HEK293T (cell line): Measurements from ENCODE around the gene PSPC1.

Experiments
- ARNT ChIP-seq: fragments of 450-650 bp; IDR thresholded peaks from 2 replicates; pipeline ENCODE4 v1.6.1; 2017; ENCODE audit warnings: mild to moderate bottlenecking
- CTBP1 ChIP-seq: fragments of 450-650 bp; IDR thresholded peaks from 2 replicates; pipeline ENCODE4 v1.6.1; 2016; ENCODE audit warnings: borderline replicate concordance
- FOXK2 ChIP-seq: fragments of 450-650 bp; IDR thresholded peaks from 2 replicates; pipeline ENCODE4 v1.6.1; 2016; ENCODE audit warnings: mild to moderate bottlenecking
- FOXM1 ChIP-seq: fragments of 450-650 bp; IDR thresholded peaks from 2 replicates; pipeline ENCODE4 v1.6.1; 2017; ENCODE audit warnings: mild to moderate bottlenecking, borderline replicate concordance
- HDGF ChIP-seq: fragments of 450-650 bp; IDR thresholded peaks from 2 replicates; pipeline ENCODE4 v1.6.1; 2017; ENCODE audit warnings: antibody characterized with exemption, borderline replicate concordance
- L3MBTL2 ChIP-seq: fragments of 450-650 bp; conservative IDR thresholded peaks from 2 replicates; pipeline ENCODE4 v1.6.1; 2016; ENCODE audit warnings: mild to moderate bottlenecking
- LEF1 ChIP-seq: fragments of 450-650 bp; IDR thresholded peaks from 2 replicates; pipeline ENCODE4 v1.6.1; 2017; ENCODE audit warnings: mild to moderate bottlenecking, borderline replicate concordance
- NFRKB ChIP-seq: fragments of 450-650 bp; IDR thresholded peaks from 2 replicates; pipeline ENCODE4 v1.6.1; 2016; ENCODE audit warnings: mild to moderate bottlenecking, moderate library complexity
- PKNOX1 ChIP-seq: fragments of 450-650 bp; IDR thresholded peaks from 2 replicates; pipeline ENCODE4 v1.6.1; 2016
- SP1 ChIP-seq: fragments of 450-650 bp; IDR thresholded peaks from 2 replicates; pipeline ENCODE4 v1.6.1; 2017
- TARDBP ChIP-seq: fragments of 450-650 bp; IDR thresholded peaks from 2 replicates; pipeline ENCODE4 v1.6.1; 2016

GRCh38 chr13:19670147-19670546 is 112.6 kb downstream of the PSPC1 start:
- TF ChIP-seq PKNOX1 = no peak
- no peak for TF ChIP-seq LEF1
- no peak for TF ChIP-seq CTBP1
- no peak for TF ChIP-seq FOXM1
- TF ChIP-seq SP1 = no peak
- TF ChIP-seq FOXK2 = no peak
- TF ChIP-seq NFRKB = no peak
- no peak for TF ChIP-seq HDGF
- TF ChIP-seq ARNT = no peak
- no peak for TF ChIP-seq L3MBTL2
- TF ChIP-seq TARDBP = no peak
